GM12878 (cell line): ENCODE data around the gene SDF4. TPM values are rescaled to one million over a fixed set of nuclear protein-coding genes. Genes with fewer than 3 reads are reported as not detected.

ENCODE experiments used
- ATAC-seq: fragments of 200-7000 bp; cut with Tn5 transposase; 3 replicates; pipeline ENCODE4 v1.9.1; 2020; ENCODE audit warnings: mild to moderate bottlenecking, moderate library complexity
- BruUV-seq: library from RNA; stranded (reverse); fragments of 400-500 nt; replicated peaks from 2 replicates; lab custom pipeline; 2021; lab: Mats Ljungman, UMichigan
- CTCF ChIA-PET: fragments of 300-600 bp; sonication (Branson Sonifier 250); formaldehyde crosslinking; extraction: SDS; loops from one replicate; lab custom pipeline; 2021; ENCODE audit warnings: inconsistent platforms; lab: Yijun Ruan, JAX
- POLR2A ChIA-PET: fragments of 350-600 bp; formaldehyde crosslinking; extraction: SDS; loops from one replicate; lab custom pipeline; 2021; ENCODE audit warnings: inconsistent platforms; lab: Charles Lee
- RAD21 ChIA-PET: fragments of 300-600 bp; sonication (Branson Sonifier 250); formaldehyde crosslinking; loops from one replicate; lab custom pipeline; 2023; ENCODE audit warnings: antibody characterized with exemption; ENCODE audit not compliant: unreplicated experiment; lab: Charles Lee
- SMC1A ChIA-PET: fragments of 300-600 bp; sonication (Branson Sonifier 250); formaldehyde crosslinking; loops from one replicate; lab custom pipeline; 2023; ENCODE audit not compliant: unreplicated experiment, uncharacterized antibody; lab: Charles Lee
- DNase-seq: peaks from one replicate; pipeline ENCODE4 v3.0.0-alpha.2; 2011; ENCODE audit warnings: low read depth, low spot score
- FAIRE-seq: peaks from 3 replicates; lab custom pipeline; 2011; peaks lifted over from hg19 to GRCh38; lab: Jason Lieb, UNC
- H2AFZ ChIP-seq: 2 replicates; pipeline ENCODE4 v1.6.0; 2011; ENCODE audit warnings: low read depth, low read length, control low read depth; ENCODE audit not compliant: control insufficient read depth
- H3K27ac ChIP-seq: 2 replicates; pipeline ENCODE4 v1.5.1; 2011; ENCODE audit warnings: control low read depth; ENCODE audit not compliant: control insufficient read depth, insufficient read depth
- H3K27me3 ChIP-seq, 2 experiments: replicated peaks in 1 of 2; 2 replicates each; pipeline versions ENCODE4 v1.6.0 to v1.6.1; 2011; ENCODE audit warnings: low read length in 1 of 2; ENCODE audit not compliant: control insufficient read depth in 2 of 2, insufficient read depth in 2 of 2
- H3K36me3 ChIP-seq, 2 experiments: 2 replicates each; pipeline ENCODE4 v1.5.1; 2011; ENCODE audit warnings: low read length in 1 of 2; ENCODE audit not compliant: control insufficient read depth in 2 of 2, insufficient read depth in 2 of 2
- H3K4me1 ChIP-seq: 2 replicates; pipeline ENCODE4 v1.6.1; 2011; ENCODE audit warnings: mild to moderate bottlenecking, low read length, moderate library complexity, mixed read lengths; ENCODE audit not compliant: control insufficient read depth, insufficient read depth
- H3K4me2 ChIP-seq: 2 replicates; pipeline ENCODE4 v1.6.0; 2011; ENCODE audit warnings: control low read depth; ENCODE audit not compliant: control insufficient read depth, insufficient read depth
- H3K4me3 ChIP-seq: fragments of 200-600 bp; sonication (generic); 2 replicates; pipeline ENCODE4 v1.5.1; 2016
- H3K79me2 ChIP-seq: 2 replicates; pipeline ENCODE4 v1.6.0; 2011; ENCODE audit warnings: low read length; ENCODE audit not compliant: control insufficient read depth, insufficient read depth
- H3K9ac ChIP-seq: 2 replicates; pipeline ENCODE4 v1.8.0; 2011; ENCODE audit warnings: low read length, control low read depth, mixed read lengths; ENCODE audit not compliant: control insufficient read depth, insufficient read depth
- H3K9me3 ChIP-seq: replicated peaks from 3 replicates; pipeline ENCODE4 v1.5.1; 2011; ENCODE audit warnings: mild to moderate bottlenecking, low read length; ENCODE audit not compliant: control insufficient read depth, insufficient read depth
- H4K20me1 ChIP-seq: 2 replicates; pipeline ENCODE4 v1.6.0; 2011; ENCODE audit not compliant: control insufficient read depth, insufficient read depth
- IKZF1 ChIP-seq: fragments of 450-650 bp; conservative IDR thresholded peaks from 2 replicates; pipeline ENCODE4 v1.6.1; 2017; ENCODE audit warnings: antibody characterized with exemption, mild to moderate bottlenecking
- PBX3 ChIP-seq: IDR thresholded peaks from 2 replicates; pipeline ENCODE4 v1.6.1; 2011; ENCODE audit warnings: mild to moderate bottlenecking, low read depth, low read length, moderate library complexity; ENCODE audit not compliant: insufficient replicate concordance
- POLR2AphosphoS5 ChIP-seq: IDR thresholded peaks from 2 replicates; pipeline ENCODE4 v1.6.1; 2011; ENCODE audit warnings: mild to moderate bottlenecking, low read length, inconsistent platforms
- SUZ12 ChIP-seq: fragments of 200-600 bp; sonication (generic); IDR thresholded peaks from one replicate; pipeline ENCODE4 v1.6.1; 2018; ENCODE audit warnings: antibody characterized with exemption, mild to moderate bottlenecking; ENCODE audit not compliant: unreplicated experiment
- WGBS: methylation state at CpG from one replicate; pipeline ENCODE4 v1.1.6; 2016; ENCODE audit warnings: low lambda C conversion rate; ENCODE audit not compliant: insufficient replicate concordance, insufficient coverage; ENCODE audit errors: missing lambda C conversion rate; 5-methylcytosine and 5-hydroxymethylcytosine counted together
- in situ Hi-C: fragments of 300-500 bp; cut with MboI; formaldehyde crosslinking; loops from 9 replicates; pipeline ENCODE4 v1.14.3; 2018; ENCODE audit warnings: mixed read lengths
- intact Hi-C: fragments of 100-400 bp; cut with micrococcal nuclease; formaldehyde crosslinking; loops from one replicate; pipeline ENCODE4 v1.14.2; 2022; ENCODE audit not compliant: unreplicated experiment
- polyA plus RNA-seq, 11 experiments: library from polyadenylated mRNA; depleted of rRNA in 4 of 11; unstranded in 6 of 11; stranded (reverse) in 5 of 11; fragments of >200 nt; fragmentation: Nextera tagmentation in 4 of 11; fragmentation: Illumina TruSeq in 1 of 11; extraction: Ambion mirVana in 4 of 11; extraction: Trizol in 1 of 11; gene quantifications; 1 replicate in 1 of 11; 2 replicates in 10 of 11; pipeline versions ENCODE4 v1.2.1 to v1.2.3, GENCODE V29; 2011 to 2016; ENCODE audit warnings: inconsistent platforms in 2 of 11, missing spikeins in 2 of 11, low read depth in 1 of 11
- total RNA-seq, 4 experiments: library from RNA; depleted of rRNA in 3 of 4; stranded (reverse); fragments of >200 nt in 3 of 4; fragmentation: Illumina TruSeq in 1 of 4; extraction: Trizol in 1 of 4; gene quantifications; 2 replicates each; pipeline versions ENCODE4 v1.2.1 to v1.2.3, GENCODE V29; 2013 to 2021

SDF4 gene
- total and polyA plus RNA-seq, 10 of the 15 experiments (the other 5 are each of a cell fraction or from before 2014, with no cell fraction given), result 0.44 to 97.2 (median 40.2) TPM

DNA sequence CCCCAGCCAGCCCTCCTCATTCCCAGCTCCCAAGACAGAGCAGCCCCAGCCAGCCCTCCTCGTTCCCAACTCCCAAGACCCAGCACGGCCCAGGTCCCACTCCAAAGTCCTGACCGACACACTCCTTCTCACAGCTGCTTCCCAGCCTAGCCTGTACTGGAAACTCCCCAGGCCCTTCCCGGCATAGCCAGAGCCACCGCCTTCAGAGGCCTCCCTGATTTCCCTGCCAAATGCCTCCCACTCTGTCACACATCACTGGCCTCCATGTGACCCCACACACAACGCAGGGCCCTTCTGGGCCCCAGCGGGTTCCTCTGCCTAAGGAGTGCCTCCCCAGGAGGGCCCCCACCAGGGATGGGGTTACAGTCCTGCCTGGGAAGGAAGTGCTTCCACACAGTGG lies 39.0 kb upstream of the SDF4 start:
- peaks cover 44% of the 10 kb centered on the region for H3K79me2 ChIP-seq
- peak overlapping the region; percentile 56; the same call in 1 of the 2 replicates for H3K4me3 ChIP-seq
- DNase-seq (no peak), ATAC-seq (no peak), FAIRE-seq (no peak)
- no peaks in the 10 kb centered on the region for H3K27me3 ChIP-seq
- POLR2A ChIA-PET, result interaction anchor here (0.6 kb wide), 1 partner anchor 11 kb away, joined by 3 read pairs; no protein-coding TSS in a partner anchor
- SMC1A ChIA-PET, result no interaction called here
- H3K9me3 ChIP-seq, result no peaks in the 10 kb centered on the region
- H3K27ac ChIP-seq, result peak overlapping the region; percentile 1; the same call in 1 of the 2 replicates
- WGBS, result 27% methylated on average over 7 of the region's 7 CpGs
- peak overlapping the region; percentile 100 for H3K4me2 ChIP-seq
- CTCF ChIA-PET, result interaction anchor here (0.9 to 1.6 kb wide), 2 partner anchors 19 to 148 kb away, joined by 3 to 8 read pairs; no protein-coding TSS in a partner anchor
- RAD21 ChIA-PET, result no interaction called here
- no peak overlapping the region for H2AFZ ChIP-seq
- peaks cover 18% of the 10 kb centered on the region for H3K4me1 ChIP-seq
- H4K20me1 ChIP-seq, result peaks cover 4% of the 10 kb centered on the region; the same call in 1 of the 2 replicates
- H3K9ac ChIP-seq, result 0 out of 2 replicates have a peak overlapping the region, but pooled peaks have one; percentile 19
- intact Hi-C loops (no loop called here), in situ Hi-C loops (no loop called here)
- H3K36me3 ChIP-seq, result peaks cover 8 to 10% of the 10 kb centered on the region in 2 experiments; a peak in 3 of 4 replicates
- no TSS peak for BruUV-seq
- TF ChIP-seq IKZF1 (0 out of 2 replicates have a peak, but pooled peaks have one; percentile 20), PBX3 (no peak)

DNA sequence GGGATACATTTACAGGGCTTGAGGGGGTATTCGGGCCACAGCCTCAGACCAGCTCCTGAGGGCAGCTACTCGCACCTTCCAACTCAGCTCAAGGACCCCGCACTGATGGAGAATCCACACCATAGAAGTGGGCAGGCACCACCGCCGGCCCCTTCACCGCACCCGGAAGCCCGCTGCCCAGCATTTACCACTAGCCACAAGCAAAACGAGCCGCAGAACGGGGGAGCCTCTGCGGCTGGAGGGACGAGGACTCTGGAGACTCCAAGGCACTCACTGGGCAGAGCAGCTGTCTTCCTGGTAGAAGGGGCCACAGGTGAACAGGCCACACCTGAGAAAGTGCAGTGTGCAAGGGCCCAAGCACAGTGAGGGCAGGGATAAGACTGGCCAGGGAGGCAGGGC lies 36.5 kb upstream of the SDF4 start:
- no peak overlapping the region for H3K9ac ChIP-seq
- DNase-seq, result no peak
- ChIA-PET SMC1A (no interaction called here), RAD21 (no interaction called here), POLR2A (interaction anchor here (0.6 kb wide), 1 partner anchor 134 kb away, joined by 3 read pairs; no protein-coding TSS in a partner anchor), CTCF (no interaction called here)
- H4K20me1 ChIP-seq, result peaks cover 4% of the 10 kb centered on the region; the same call in 1 of the 2 replicates
- H2AFZ ChIP-seq, result no peak overlapping the region
- peaks cover 14% of the 10 kb centered on the region for H3K4me1 ChIP-seq
- no peak overlapping the region for H3K4me3 ChIP-seq
- peaks cover 41% of the 10 kb centered on the region for H3K79me2 ChIP-seq
- no peak for ATAC-seq
- WGBS, result 98% methylated on average over 13 of the region's 13 CpGs
- no TSS peak for BruUV-seq
- no peaks in the 10 kb centered on the region for H3K9me3 ChIP-seq
- TF ChIP-seq SUZ12 (no peak), POLR2AphosphoS5 (0 out of 2 replicates have a peak, but pooled peaks have one; percentile 8)
- FAIRE-seq, result no peak
- peaks cover 9 to 13% of the 10 kb centered on the region in 2 experiments; a peak in 3 of 4 replicates for H3K36me3 ChIP-seq
- in situ Hi-C loops, result no loop called here
- no peaks in the 10 kb centered on the region for H3K27me3 ChIP-seq
- intact Hi-C loops, result no loop called here
- no peak overlapping the region for H3K4me2 ChIP-seq
- H3K27ac ChIP-seq, result no peak overlapping the region
